ENCODE results near the gene FIZ1.

Gene FIZ1, protein sequence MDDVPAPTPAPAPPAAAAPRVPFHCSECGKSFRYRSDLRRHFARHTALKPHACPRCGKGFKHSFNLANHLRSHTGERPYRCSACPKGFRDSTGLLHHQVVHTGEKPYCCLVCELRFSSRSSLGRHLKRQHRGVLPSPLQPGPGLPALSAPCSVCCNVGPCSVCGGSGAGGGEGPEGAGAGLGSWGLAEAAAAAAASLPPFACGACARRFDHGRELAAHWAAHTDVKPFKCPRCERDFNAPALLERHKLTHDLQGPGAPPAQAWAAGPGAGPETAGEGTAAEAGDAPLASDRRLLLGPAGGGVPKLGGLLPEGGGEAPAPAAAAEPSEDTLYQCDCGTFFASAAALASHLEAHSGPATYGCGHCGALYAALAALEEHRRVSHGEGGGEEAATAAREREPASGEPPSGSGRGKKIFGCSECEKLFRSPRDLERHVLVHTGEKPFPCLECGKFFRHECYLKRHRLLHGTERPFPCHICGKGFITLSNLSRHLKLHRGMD

DNA sequence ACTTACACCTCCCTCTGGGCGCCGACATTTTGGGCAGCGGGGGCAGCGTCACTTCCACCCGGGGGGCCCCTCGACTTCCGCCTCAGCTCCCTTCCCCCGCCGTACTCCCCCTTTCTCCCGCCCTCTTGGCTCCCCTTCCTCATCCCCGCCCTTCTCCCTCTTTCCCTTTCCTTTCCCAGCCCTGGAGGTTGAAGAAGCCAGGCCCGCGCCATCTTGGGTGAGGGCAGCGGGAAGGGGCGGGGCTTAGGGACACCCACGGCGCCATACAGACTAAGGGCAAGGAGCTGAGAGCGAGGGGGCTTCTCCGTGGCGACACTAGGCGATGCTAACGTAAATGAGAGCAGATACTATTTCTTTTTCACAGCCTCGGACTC is at the start of gene FIZ1:
TSS of gene FIZ1 (minus strand) at position 50 of the 374 bp plus-strand sequence. CDS start 1,652 bp downstream, outside the sequence.
- peak; percentile 98 to 99 for DNase-seq

DNA sequence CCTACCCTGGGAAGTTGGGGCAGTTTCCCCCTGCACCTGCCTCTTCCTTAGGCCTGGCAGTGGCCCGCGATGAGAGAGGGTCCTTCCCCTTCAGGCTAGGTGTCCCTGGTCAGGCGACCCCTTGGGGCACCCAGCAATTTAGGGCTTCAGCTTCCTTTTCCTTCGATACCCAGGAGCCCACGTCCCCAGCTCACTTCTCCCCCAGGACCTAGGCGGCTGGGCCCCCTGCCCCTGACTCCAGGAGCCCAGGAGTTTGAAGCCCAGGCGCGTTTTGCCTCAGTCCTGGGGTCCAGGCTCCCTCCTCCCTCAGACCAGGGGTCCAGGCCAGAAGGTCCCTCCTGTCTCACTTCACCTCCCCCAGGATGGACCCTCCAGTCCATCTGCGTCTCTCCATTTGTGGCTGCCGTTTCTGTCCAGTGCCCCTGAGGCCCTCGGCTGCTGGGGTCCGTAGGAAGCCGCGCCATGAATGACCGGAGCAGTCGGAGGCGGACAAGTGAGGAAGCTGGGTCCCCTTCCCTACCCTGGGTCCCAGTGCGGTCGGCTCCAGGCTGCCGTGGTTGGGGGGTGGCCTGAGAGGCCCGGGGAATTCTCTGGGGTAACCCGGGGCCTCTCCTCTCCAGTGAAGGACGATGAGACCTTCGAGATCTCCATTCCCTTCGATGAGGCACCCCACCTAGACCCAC is 49.4 kb upstream of the FIZ1 start:
- DNase-seq, result no peak

DNA sequence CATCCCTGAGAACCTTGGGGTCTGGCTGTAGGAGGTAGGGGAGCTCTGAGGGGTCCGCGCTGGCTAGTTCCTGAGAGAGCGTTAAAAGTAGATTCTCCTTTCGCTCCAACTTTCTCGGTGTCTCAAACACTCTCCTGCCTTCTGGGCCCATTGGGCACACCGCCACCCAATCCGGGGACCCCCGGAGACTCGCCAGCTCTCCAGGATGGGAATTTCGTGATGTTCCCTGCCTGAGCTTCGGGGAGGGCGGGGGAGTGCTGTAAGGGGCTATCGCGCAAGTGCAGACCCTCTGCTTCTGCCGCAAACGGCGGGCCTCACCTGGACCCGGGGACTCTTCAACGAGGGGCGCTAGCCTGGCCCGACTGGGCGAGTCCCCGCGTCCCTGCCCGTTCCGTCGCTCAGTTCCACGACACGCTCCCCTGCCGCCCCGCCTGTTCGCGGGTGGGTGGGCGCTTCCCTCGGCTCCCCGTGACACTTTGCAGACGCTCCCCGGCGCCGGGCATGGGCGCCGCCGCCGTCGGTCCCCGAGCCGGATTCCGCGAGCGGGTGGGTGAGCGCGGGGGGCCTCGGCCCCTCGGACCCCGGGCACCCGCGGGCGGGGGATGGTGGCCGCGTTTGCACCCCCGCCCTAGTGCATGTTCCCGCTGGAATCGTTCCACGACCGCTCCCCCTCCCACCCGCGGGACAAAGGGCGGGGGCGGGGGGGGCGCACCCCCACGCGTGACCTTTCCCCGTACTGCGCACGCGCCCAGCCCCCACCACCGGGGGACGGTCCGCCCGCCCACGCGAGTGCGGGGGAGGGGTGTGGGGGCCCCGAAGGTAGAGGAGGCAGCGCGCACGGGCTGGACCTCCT is 48.6 kb upstream of the FIZ1 start, which contains the start of gene CCDC106:
TSS of gene CCDC106 (plus strand) at position 481 of the 853 bp plus-strand sequence. CDS start 835 bp downstream, outside the sequence.
- peak; percentile 37 to 49 for DNase-seq

DNA sequence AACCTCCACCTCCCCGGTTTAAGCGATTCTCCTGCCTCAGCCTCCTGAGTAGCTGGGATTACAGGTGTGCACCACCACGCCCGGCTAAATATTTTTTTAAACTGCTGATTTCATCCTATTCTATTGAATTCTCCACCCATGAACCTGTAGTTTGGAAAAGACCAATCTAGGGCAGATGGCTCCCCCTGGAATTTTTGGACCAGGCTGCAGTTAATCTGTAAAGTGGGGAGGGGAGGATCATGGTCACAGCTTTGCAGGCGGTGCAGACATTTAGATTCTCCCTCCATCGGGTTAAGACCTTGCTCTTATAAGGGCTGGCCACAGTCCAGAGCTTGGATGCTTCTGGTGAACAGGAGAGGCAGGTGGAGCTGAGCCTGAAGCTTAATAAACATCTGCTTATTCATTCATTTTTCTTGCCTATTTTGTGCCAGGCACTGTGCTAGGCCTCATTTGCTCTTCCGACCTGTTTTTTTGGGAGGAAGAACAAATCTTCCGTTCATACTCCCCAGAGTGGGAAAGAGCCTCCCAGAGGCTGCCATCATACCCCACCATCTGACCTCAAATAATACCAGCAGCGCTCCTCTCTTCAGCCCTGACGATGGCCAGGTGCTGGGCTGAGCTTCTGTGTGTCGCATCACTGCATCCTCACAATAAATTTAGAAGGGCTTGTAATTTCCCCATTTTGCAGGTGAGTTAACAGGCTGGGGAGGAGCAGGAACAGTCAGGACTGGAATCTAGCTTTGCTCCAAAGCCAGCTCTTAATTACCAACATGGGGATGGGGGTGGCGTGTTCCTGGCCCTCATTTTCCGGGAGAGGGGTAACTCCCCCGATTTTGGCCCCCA is 47.8 kb upstream of the FIZ1 start:
- DNase-seq, result peak in 1 of 2 donors; percentile 29

DNA sequence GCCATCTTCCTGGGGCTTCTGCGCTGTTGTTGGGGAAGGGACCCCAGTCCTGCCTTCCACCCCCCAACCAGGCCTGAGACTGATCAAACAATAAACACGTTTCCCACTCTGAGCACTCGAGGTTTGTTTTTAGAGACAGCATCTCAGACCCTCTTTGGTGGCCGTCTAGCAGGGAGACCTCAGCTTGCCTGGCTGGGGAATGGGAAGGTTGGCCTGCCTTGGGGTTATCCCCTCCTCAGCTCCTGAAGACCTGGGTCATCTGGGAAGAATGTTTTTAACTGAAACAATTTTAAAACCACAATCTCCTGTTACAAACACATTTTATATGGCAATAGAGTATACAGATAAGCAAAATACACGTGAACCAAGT is 46.2 kb upstream of the FIZ1 start:
- no peak for DNase-seq

DNA sequence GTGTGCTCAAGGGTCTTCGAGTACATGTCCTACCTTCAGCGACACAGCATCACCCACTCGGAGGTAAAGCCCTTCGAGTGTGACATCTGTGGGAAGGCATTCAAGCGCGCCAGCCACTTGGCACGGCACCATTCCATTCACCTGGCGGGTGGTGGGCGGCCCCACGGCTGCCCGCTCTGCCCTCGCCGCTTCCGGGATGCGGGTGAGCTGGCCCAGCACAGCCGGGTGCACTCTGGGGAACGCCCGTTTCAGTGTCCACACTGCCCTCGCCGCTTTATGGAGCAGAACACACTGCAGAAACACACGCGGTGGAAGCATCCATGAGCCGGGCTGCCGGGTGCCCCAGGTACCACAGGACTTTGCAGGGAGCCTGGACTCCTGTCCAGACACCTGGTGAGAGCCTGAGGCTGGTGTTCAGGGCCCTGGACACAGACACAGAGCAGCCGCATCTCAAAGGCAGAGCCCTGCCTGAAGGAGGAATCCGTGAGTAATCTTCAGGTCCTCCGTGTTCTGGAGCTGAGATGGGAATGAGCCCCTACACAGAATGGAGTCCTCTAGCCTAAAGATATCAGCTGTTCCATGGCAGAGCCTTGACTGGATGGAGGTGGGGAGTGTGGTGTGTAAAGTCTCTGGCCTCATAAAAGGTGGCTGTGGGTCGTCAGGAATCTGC is 45.7 kb upstream of the FIZ1 start:
- no peak for DNase-seq

DNA sequence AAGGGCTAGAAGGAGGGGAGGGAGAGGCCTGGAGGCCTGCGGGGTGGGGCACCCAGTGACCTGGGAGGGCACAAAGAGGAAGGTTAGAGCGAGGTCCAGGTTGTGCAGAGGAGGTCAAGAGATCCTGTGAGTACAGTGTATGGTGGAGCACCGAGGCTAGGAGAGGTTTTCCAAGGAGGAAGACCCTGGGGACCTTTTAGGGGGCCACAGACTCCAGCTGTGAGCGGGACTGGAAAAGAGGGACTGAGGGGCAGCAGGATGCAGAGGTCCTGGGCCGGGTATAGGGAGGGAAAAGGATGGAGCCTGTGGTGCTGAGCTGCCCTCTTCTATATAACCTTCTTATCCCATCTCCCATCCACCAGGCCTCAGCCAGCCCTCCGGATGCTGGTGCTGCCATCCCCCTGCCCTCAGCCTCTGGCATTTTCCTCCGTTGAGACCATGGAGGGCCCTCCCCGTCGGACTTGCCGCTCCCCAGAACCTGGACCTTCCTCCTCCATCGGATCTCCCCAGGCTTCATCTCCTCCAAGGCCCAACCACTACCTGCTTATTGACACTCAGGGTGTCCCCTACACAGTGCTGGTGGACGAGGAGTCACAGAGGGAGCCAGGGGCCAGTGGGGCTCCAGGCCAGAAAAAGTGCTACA is 45.0 kb upstream of the FIZ1 start:
- no peak for DNase-seq

DNA sequence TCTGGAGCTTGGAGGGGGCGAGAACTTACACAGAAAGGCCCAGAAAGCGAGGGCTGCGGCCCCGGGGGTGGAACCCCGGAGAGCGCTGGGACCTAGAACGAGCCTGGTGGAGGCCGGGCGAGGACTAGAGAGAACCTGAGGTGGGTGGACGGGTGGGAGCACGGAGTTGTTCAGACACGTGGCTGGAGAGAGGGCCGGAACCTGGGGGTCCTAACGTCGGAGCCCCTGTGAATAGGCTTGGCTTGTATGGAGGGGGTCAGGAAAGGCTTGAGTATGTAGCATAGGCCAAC is 44.5 kb upstream of the FIZ1 start:
- DNase-seq, result no peak

DNA sequence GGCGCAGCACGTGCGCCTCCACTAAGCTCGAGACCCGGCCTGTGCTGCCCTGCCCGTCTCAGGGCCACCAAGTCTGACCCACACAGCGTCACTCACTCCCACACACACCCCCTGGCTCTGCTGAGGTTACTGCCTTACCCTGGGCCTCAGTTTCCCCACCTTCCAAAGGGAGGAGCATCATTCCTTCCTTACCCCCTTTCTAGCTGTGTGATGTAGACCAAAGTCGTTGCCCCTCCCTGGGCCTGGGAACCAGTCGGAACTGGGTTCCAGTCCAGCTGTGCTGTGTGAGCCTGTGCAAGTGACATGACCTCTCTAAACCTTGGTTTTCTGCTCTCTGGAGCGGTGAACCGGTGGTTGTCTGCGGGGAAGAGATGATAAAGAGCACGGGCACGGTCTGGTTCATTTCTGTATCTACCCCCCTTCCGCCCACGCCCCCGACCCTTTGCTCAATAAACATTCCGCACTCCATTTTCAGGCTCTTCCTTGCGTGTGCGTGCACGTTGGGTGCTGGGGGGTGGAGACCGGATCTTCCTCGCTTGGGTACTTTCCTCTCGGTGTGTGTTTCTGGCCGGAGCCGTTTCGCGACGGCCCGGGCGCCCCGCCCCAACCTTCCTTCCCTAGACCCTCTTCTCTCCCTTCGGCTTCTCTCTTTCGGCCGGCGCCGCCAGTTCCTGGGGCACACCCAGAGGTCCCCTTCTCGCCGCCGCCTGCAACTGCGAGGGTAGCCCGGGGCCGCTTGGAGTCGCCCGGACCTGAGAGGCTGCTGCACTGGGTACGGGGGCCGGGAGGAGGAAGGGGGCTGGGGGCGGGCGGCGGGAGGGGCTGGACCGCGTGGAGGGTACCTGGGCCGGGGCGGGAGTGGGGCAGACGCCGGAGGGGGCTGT is 43.9 kb upstream of the FIZ1 start, which contains the start of gene ZNF581:
TSS of gene ZNF581 (plus strand) at position 647 of the 884 bp plus-strand sequence. CDS start 923 bp downstream, outside the sequence.
- DNase-seq, result peak; percentile 77 to 83

DNA sequence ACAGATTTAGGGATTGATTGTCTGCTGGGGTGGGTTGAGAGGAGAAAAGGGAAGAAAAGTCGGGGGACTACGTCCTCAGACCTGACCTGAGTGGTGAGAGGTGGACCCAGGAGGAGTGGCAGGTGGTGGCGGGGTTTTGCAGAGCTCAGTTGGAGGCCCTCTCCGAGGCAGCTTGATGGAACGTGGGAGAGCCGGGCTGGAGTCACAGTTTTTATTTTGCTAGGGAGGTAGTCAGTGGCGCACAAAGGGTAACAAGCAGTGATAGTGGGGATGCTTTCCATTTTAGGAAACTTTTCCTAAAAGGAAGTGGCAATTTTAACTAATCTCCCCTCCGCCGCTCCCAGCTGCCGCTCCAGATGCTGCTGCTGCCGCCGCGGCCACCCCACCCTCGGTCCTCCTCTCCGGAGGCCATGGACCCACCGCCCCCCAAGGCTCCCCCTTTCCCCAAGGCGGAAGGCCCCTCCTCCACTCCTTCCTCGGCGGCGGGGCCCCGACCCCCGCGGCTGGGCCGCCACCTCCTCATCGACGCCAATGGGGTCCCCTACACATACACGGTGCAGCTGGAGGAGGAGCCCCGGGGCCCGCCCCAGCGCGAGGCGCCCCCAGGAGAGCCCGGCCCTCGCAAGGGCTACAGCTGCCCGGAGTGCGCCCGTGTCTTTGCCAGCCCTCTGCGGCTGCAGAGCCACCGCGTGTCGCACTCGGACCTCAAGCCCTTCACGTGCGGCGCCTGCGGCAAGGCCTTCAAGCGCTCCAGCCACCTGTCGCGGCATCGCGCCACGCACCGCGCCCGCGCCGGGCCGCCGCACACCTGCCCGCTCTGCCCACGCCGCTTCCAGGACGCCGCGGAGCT is 43.1 kb upstream of the FIZ1 start:
- peak in 1 of 2 donors; percentile 23 for DNase-seq

DNA sequence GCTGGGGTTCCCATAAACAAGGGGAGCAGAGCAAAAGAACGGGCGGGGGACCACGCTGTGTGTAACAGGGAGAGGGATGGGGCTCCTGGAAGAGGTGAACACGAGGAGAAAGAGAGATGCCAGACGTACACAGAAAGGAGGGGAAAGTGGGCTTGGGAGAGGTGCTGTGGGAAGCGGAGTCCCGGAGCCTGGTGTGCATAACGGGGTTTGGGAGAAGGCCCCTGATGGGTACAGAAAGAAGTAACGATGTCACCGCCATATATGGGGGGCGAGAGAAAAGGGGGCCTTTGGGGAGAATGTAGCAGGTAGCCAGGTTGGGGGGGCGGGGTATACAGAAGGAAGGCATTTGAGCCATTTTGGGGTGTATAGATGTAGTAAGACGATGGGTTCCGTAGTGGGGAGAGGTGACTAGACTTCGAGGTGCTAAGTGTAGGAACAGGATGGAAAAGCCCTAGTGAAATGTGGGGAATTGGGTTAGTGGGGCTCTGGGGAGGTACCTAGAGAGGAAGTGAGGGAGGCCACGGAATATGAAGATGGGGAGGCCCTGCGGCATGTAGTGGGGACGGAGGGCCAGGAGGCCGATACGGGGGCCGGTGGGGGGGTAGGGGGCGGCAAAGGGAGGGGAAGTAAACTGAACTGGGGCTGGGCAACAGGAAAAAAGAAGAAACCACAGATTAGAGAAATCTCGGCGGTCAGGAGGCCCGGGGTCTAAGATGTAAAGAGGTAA is 42.3 kb upstream of the FIZ1 start:
- peak in 1 of 2 donors; percentile 54 for DNase-seq

DNA sequence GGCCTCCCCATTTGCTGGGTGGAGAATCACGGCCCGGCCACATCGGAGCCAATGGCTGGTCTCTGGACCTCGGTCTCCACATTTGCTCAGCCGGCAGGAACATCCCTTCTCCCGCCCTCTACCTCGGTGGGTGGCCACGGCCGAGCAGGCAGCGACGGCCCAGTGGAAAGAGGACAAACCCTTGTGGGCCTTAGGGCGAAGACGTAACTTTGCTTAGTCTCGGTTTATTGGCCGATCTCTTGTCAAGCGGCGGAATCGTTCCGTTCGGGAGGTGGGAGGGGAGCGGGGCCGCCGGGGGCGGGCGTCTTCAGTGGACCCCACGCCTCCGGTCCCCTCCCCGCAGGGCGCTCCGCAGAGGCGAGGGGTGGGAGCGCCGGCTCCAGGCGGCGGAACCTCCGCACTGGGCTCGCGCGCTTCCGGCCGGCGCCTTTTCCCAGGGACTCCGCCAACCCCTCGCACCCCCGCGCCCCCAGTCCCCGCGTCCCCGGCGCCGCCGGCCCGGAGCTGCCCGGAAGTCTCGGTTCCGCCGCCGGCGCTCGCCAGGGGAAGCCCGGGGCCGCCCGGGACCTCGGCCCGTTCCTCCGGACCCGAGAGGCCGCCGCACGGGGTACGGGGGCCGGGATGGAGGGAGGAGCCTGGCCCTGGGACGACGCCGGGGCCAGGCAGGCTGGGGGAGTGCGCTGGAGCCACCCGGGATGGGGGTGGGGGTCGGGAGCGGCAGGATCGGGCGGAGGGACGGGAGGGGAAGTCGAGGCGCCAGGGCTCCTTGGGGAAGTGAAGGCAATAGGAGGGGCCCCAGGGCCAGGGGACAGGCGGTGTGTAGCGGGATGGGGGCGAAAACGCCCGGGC is 41.5 kb upstream of the FIZ1 start, which contains the start of gene ZNF580:
TSS of gene ZNF580 (plus strand) at position 426 of the 849 bp plus-strand sequence. CDS start 1,507 bp downstream, outside the sequence.
- peak; percentile 47 to 66 for DNase-seq

DNA sequence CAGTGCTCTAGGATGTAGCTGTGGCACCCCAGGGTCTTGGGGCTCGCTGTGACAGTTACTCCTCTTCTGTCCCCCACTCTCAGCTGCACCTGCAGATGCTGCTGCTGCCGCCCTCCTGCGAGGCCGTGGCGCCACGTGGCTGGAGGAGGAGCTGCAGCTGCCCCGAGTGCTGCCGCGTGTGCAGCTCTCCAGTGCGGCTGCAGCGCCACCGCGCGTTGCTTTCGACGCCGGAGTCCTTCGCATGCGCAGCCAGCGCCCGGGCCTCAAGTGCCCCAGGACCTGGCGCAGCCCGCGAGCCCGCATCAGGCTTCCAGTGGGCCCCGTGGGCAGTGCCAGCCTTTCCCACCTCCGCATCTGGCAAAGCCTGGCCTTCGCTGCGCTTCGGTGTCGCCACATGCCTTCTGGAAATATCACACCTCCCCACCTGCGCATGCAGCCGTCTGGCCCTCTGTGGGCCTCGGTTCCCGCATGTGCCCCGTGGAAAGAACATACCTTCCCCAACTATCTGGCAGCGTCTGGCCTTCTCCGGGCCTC is 40.8 kb upstream of the FIZ1 start:
- DNase-seq, result peak; percentile 78 to 85

DNA sequence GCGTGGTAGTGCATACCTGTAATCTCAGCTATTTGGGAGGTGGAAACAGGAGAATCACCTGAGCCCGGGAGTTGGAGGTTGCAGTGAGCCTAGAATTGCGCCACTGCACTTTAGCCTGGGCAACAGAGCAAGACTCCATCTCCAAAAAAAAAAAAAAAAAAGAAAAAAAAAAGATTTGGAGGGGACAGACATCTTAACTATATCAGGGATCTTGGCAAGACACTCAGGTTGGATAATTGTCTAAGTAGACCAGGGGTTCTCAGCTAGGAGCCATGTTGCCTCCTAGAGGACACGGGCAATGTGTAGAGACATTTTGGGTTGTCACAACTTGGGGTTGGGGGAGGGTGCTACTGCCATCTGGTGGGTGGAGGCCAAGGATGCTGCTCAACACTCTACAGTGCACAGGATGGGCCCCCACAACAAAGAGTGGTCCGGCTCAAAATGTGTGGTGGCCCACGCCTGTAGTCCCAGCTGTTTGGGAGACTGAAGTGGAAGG is 39.6 kb upstream of the FIZ1 start:
- DNase-seq, result peak; percentile 70 to 75

DNA sequence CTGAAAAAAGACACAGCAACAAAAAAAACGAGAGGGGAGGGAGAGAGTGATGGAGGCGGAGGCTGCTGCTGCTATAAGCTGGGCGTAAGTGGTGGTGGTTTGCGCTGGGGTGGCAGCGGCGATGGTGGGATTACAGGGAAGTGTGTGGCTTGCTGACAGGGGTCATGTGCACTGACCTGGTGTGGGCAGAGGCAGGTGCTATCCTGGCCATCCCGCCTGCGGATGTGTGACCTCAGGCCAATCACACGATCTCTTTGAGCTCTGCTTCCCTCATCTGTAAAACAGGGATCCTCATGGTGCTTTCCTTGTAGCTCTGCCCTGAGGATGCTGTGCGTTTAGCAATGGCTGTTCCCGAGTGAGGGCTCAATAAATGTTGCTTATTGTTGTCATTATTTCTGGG is 38.2 kb upstream of the FIZ1 start:
- DNase-seq, result no peak

DNA sequence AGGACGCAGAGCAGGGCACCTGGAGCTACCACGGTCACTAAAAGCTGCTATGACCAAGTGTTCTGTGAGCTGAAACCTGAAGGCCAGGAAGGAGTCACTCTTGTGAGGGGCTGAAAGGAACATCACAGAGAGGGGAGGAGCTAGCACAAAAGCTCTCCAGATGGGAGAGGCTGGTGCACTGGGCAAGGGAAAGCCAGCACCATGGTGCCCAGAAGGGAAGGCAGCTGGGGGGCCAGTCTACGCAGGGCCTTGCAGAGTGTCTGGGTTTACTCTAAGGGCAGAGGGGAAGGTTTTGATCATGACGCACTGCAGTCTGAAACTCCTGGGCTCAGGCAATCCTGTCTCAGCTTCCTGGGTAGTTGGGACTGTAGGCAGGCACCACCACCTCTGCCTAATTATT is 37.4 kb upstream of the FIZ1 start:
- DNase-seq, result no peak

Measured in CD4-positive, alpha-beta T cell treated with Interleukin-4 for 1 hour (primary cell).